SH-SY5Y (cell line): Measurements from ENCODE around the gene THEMIS2.

Experiments
- GATA2 ChIP-seq: IDR thresholded peaks from 2 replicates; pipeline ENCODE4 v1.6.1; 2011; ENCODE audit warnings: mild to moderate bottlenecking, low read depth, low read length
- GATA3 ChIP-seq: IDR thresholded peaks from 2 replicates; pipeline ENCODE4 v1.6.1; 2011; ENCODE audit warnings: low read depth, mild to moderate bottlenecking, low read length, moderate library complexity

DNA sequence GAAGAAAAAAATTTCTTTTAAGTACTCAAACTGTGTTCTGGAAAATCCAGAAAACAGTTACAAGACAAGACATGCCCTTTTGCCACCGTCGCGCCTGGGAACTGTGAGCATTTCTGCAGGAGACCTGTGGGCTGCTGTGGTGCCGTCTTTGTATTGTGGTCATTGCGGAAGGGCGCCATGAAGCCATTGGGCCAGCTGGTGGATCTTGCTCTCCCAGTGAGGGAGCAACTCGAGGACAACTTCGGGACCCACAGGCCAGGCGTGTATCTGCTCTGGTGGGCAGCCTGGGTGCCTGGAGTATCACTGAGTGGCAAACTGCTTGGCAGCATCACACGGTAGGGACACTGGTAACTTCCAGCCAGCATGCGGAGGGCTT lies 3.8 kb upstream of the THEMIS2 start:
- TF ChIP-seq GATA2: no peak
- no peak for TF ChIP-seq GATA3
